Osteoblast (primary cell): ENCODE measurements around the gene GRAMD4. TPM values are rescaled to one million over a fixed set of nuclear protein-coding genes. Genes with fewer than 3 reads are reported as not detected.

Experiments used
- DNase-seq: peaks from one replicate; pipeline ENCODE4 v3.0.0; 2011; ENCODE audit warnings: low spot score, mixed read lengths; ENCODE audit not compliant: insufficient read length; ENCODE audit errors: missing footprints
- H2AFZ ChIP-seq: 2 replicates; pipeline ENCODE4 v1.6.0; 2011; ENCODE audit warnings: mild to moderate bottlenecking, low read length
- H3K27ac ChIP-seq: 2 replicates; pipeline ENCODE4 v1.5.1; 2011; ENCODE audit warnings: mild to moderate bottlenecking, low read depth, low read length, moderate library complexity
- H3K27me3 ChIP-seq: 2 replicates; pipeline ENCODE4 v1.6.0; 2012; ENCODE audit warnings: mild to moderate bottlenecking, control low read depth, inconsistent platforms, low read length, moderate library complexity; ENCODE audit not compliant: insufficient read depth
- H3K36me3 ChIP-seq: 2 replicates; pipeline ENCODE4 v1.5.1; 2011; ENCODE audit warnings: mild to moderate bottlenecking, low read length, control low read depth, moderate library complexity; ENCODE audit not compliant: insufficient read depth
- H3K4me1 ChIP-seq: 2 replicates; pipeline ENCODE4 v1.5.1; 2011; ENCODE audit warnings: mild to moderate bottlenecking, low read length, control low read depth, moderate library complexity; ENCODE audit not compliant: insufficient read depth
- H3K4me2 ChIP-seq: 2 replicates; pipeline ENCODE4 v1.6.0; 2011; ENCODE audit warnings: mild to moderate bottlenecking, low read length; ENCODE audit not compliant: insufficient read depth
- H3K4me3 ChIP-seq: fragments of 200-600 bp; sonication (generic); 3 replicates; pipeline ENCODE4 v1.5.1; 2012; ENCODE audit warnings: mild to moderate bottlenecking, low read length, inconsistent platforms; ENCODE audit not compliant: insufficient read depth
- H3K79me2 ChIP-seq: 2 replicates; pipeline ENCODE4 v1.6.0; 2012; ENCODE audit warnings: mild to moderate bottlenecking, low read length, control low read depth, inconsistent platforms; ENCODE audit not compliant: insufficient read depth
- H3K9me3 ChIP-seq: 2 replicates; pipeline ENCODE4 v1.5.1; 2011; ENCODE audit warnings: low read depth, low read length, control low read depth
- H4K20me1 ChIP-seq: 2 replicates; pipeline ENCODE4 v1.6.0; 2012; ENCODE audit warnings: mild to moderate bottlenecking, low read length, control low read depth; ENCODE audit not compliant: insufficient read depth
- CTCF ChIP-seq: IDR thresholded peaks from 2 replicates; pipeline ENCODE4 v1.5.1; 2011; ENCODE audit warnings: mild to moderate bottlenecking, low read depth, low read length, moderate library complexity; ENCODE audit errors: extremely low read depth
- total RNA-seq: library from RNA; depleted of rRNA; stranded (reverse); fragments of >200 nt; gene quantifications from 2 replicates; pipeline ENCODE4 v1.2.3, GENCODE V29; 2012

GRAMD4 gene
- total RNA-seq, 1 donor = 17.0 TPM

- H2AFZ ChIP-seq = no peak overlapping the region
- no peak overlapping the region for H3K4me3 ChIP-seq
- no peaks in the 10 kb centered on the region for H3K9me3 ChIP-seq
- H4K20me1 ChIP-seq = peaks cover 45% of the 10 kb centered on the region
- H3K36me3 ChIP-seq = no peaks in the 10 kb centered on the region
- no peak overlapping the region for H3K27ac ChIP-seq
- H3K4me2 ChIP-seq = no peak overlapping the region
- no peak for TF ChIP-seq CTCF
- no peak for DNase-seq
- H3K4me1 ChIP-seq = peaks cover 9% of the 10 kb centered on the region
- no peaks in the 10 kb centered on the region for H3K27me3 ChIP-seq
- H3K79me2 ChIP-seq = no peaks in the 10 kb centered on the region
Measured at GRCh38 chr22:46654426-46654825, 34.2 kb downstream of the GRAMD4 start.

- Histone ChIP-seq H3K79me2 (no peaks in the 10 kb centered on the region), H3K36me3 (no peaks in the 10 kb centered on the region), H2AFZ (no peak overlapping the region), H4K20me1 (peaks cover 45% of the 10 kb centered on the region), H3K4me2 (no peak overlapping the region), H3K27me3 (no peaks in the 10 kb centered on the region), H3K4me1 (peaks cover 9% of the 10 kb centered on the region), H3K4me3 (no peak overlapping the region), H3K9me3 (no peaks in the 10 kb centered on the region), H3K27ac (no peak overlapping the region)
- TF ChIP-seq CTCF = no peak
- DNase-seq = no peak
Measured at GRCh38 chr22:46654927-46655595, 34.9 kb downstream of the GRAMD4 start.

GRCh38 chr22:46655861-46656608 lies 35.8 kb downstream of the GRAMD4 start:
- H3K27me3 ChIP-seq = no peaks in the 10 kb centered on the region
- H3K4me2 ChIP-seq = no peak overlapping the region
- DNase-seq = no peak
- H3K27ac ChIP-seq = no peak overlapping the region
- H3K4me3 ChIP-seq = no peak overlapping the region
- H3K36me3 ChIP-seq = no peaks in the 10 kb centered on the region
- no peaks in the 10 kb centered on the region for H3K9me3 ChIP-seq
- H4K20me1 ChIP-seq = peaks cover 41% of the 10 kb centered on the region
- H3K79me2 ChIP-seq = no peaks in the 10 kb centered on the region
- peaks cover 9% of the 10 kb centered on the region for H3K4me1 ChIP-seq
- no peak for TF ChIP-seq CTCF
- H2AFZ ChIP-seq = no peak overlapping the region

GRCh38 chr22:46656856-46657654 lies 36.9 kb downstream of the GRAMD4 start:
- Histone ChIP-seq H3K27me3 (no peaks in the 10 kb centered on the region), H3K9me3 (no peaks in the 10 kb centered on the region), H3K4me1 (peaks cover 8% of the 10 kb centered on the region), H3K27ac (no peak overlapping the region), H2AFZ (no peak overlapping the region), H3K79me2 (no peaks in the 10 kb centered on the region), H3K36me3 (no peaks in the 10 kb centered on the region), H3K4me2 (no peak overlapping the region), H4K20me1 (peaks cover 33% of the 10 kb centered on the region), H3K4me3 (no peak overlapping the region)
- no peak for DNase-seq
- no peak for TF ChIP-seq CTCF
